Measurements from ENCODE around the gene CDYL2. TPM values are rescaled to one million over a fixed set of nuclear protein-coding genes. Genes with fewer than 3 reads are reported as not detected.

Gene CDYL2
- total RNA-seq, 2 donors from 2014 or later, result 4.8 TPM

- intact Hi-C loops (cut with DNase I), result no loop called here
- no peaks in the 10 kb centered on the region for H3K4me1 ChIP-seq
- no peak overlapping the region for H3K4me3 ChIP-seq
- TF ChIP-seq, protein P1, sequence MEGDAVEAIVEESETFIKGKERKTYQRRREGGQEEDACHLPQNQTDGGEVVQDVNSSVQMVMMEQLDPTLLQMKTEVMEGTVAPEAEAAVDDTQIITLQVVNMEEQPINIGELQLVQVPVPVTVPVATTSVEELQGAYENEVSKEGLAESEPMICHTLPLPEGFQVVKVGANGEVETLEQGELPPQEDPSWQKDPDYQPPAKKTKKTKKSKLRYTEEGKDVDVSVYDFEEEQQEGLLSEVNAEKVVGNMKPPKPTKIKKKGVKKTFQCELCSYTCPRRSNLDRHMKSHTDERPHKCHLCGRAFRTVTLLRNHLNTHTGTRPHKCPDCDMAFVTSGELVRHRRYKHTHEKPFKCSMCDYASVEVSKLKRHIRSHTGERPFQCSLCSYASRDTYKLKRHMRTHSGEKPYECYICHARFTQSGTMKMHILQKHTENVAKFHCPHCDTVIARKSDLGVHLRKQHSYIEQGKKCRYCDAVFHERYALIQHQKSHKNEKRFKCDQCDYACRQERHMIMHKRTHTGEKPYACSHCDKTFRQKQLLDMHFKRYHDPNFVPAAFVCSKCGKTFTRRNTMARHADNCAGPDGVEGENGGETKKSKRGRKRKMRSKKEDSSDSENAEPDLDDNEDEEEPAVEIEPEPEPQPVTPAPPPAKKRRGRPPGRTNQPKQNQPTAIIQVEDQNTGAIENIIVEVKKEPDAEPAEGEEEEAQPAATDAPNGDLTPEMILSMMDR (IDR thresholded peaks at IDR 0.05), result no peak
- H3K36me3 ChIP-seq, result no peaks in the 10 kb centered on the region
- H3K9me3 ChIP-seq, result no peaks in the 10 kb centered on the region
- no peaks in the 10 kb centered on the region for H3K27me3 ChIP-seq
- H3K9ac ChIP-seq (ENCODE audit: low read depth in 2 of 2, low read length in 2 of 2), result no peak overlapping the region
- no peak for DNase-seq
- no peak overlapping the region for H3K27ac ChIP-seq
Measured at GRCh38 chr16:80711406-80711805, 93.0 kb downstream of the CDYL2 start.

DNA sequence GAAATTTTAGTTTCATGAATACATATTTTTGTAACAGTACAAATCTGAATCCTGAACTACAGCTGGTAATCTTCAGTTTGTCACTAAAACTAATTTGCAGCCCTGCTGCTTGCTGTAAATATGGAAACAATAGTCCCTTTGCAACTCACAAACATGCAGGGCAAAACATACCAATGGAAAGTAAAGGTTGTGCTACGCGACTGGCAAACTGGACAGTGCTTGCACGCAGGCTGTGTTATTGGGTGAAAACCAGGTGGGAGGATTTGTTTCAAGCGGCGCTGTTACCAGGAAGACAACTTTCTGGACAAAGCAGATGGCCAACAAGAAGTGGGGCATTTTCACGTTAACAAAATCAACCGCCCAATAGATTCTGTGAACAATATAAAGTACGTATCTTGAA is 93.5 kb downstream of the CDYL2 start:
- no peaks in the 10 kb centered on the region for H3K4me1 ChIP-seq
- no peaks in the 10 kb centered on the region for H3K9me3 ChIP-seq
- no peak overlapping the region for H3K9ac ChIP-seq (ENCODE audit: low read depth in 2 of 2, low read length in 2 of 2)
- DNase-seq, result no peak
- TF ChIP-seq, protein P1 (IDR thresholded peaks at IDR 0.05), result no peak
- no peak overlapping the region for H3K27ac ChIP-seq
- H3K27me3 ChIP-seq, result no peaks in the 10 kb centered on the region
- H3K36me3 ChIP-seq, result no peaks in the 10 kb centered on the region
- intact Hi-C loops (cut with DNase I), result no loop called here
- H3K4me3 ChIP-seq, result no peak overlapping the region

- DNase-seq, result no peak
- Histone ChIP-seq H3K9me3 (no peaks in the 10 kb centered on the region), H3K4me3 (no peak overlapping the region), H3K36me3 (no peaks in the 10 kb centered on the region), H3K27me3 (no peaks in the 10 kb centered on the region), H3K9ac (ENCODE audit: low read depth in 2 of 2, low read length in 2 of 2) (no peak overlapping the region), H3K4me1 (no peaks in the 10 kb centered on the region), H3K27ac (no peak overlapping the region)
- TF ChIP-seq, protein P1 (IDR thresholded peaks at IDR 0.05), result no peak
- intact Hi-C loops (cut with DNase I), result no loop called here
Measured at GRCh38 chr16:80708823-80709222, 95.6 kb downstream of the CDYL2 start.

DNA sequence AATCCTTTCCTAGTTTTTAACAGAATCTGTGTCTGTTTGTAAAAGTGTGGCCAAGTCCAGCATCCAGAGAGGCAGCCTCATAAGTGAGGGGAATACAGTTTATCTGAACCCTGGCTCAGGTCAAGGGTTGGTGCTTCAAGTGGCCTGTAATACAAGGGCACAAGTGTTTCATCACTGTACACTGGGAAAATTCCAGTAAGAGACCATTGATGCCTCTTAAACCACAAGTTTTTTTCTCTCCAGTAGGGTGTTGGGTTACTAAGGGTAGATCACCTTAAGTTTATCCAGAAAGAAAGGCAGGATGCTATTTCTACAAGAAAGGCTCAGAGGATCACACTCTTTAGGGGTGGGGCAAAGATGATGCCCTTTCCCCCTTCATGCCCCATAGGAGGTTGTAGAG is 96.7 kb downstream of the CDYL2 start:
- H3K4me1 ChIP-seq, result no peaks in the 10 kb centered on the region

DNA sequence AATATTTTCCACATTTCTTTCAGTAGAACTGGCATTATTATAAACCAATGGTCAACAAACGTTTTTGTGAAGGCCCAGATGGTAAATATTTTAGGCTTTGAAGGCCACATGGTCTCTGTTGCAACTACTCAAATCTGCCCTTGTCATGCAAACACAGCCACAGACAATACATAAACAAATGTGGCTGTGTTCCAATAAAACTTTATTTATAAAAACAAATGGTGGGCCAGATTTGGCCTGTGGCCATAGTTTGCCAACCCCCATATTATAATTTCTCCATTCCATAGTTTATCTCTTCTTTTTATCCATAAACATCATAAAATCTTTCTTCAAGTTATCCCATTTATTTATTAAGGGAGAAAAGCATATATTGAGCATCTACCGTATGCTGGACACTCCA is 98.8 kb downstream of the CDYL2 start:
- Histone ChIP-seq H3K9me3 (no peaks in the 10 kb centered on the region), H3K27me3 (no peaks in the 10 kb centered on the region), H3K4me3 (no peak overlapping the region), H3K4me1 (no peaks in the 10 kb centered on the region), H3K9ac (ENCODE audit: low read depth in 2 of 2, low read length in 2 of 2) (no peak overlapping the region), H3K27ac (no peak overlapping the region), H3K36me3 (no peaks in the 10 kb centered on the region)
- DNase-seq, result no peak
- TF ChIP-seq, protein P1 (IDR thresholded peaks at IDR 0.05), result no peak
- intact Hi-C loops (cut with DNase I), result no loop called here

More for the DNA sequence above, 96.7 kb downstream of the CDYL2 start:
- TF ChIP-seq, protein P1 (IDR thresholded peaks at IDR 0.05), result no peak
- no peaks in the 10 kb centered on the region for H3K27me3 ChIP-seq
- no peak for DNase-seq
- no peaks in the 10 kb centered on the region for H3K36me3 ChIP-seq
- H3K9ac ChIP-seq (ENCODE audit: low read depth in 2 of 2, low read length in 2 of 2), result no peak overlapping the region
- H3K27ac ChIP-seq, result no peak overlapping the region
- intact Hi-C loops (cut with DNase I), result no loop called here
- no peak overlapping the region for H3K4me3 ChIP-seq
- no peaks in the 10 kb centered on the region for H3K9me3 ChIP-seq
